Stimulated activated CD4-positive, alpha-beta T cell treated with anti-CD3 and anti-CD28 coated beads, Interleukin-4, amount 100 ng/mL, for 4 hours (primary cell): ENCODE data around the gene PRDX6.
"Not testable (repeated sequence)": the region's sequence is repeated elsewhere in the genome, so short reads cannot be mapped to it uniquely, and the experiment has no call there.

Source experiments
- DNase-seq, 2 experiments: peaks; one replicate each; pipeline ENCODE4 v3.0.0-alpha.2; 2020

Gene PRDX6

GRCh38 chr1:173469656-173470055 is 7.5 kb upstream of the PRDX6 start:
- no peak for DNase-seq

GRCh38 chr1:173470608-173471007 is 6.5 kb upstream of the PRDX6 start:
- no peak for DNase-seq

- DNase-seq = no peak
Observed at GRCh38 chr1:173473599-173474011, 3.5 kb upstream of the PRDX6 start.

- DNase-seq = no peak
Observed at GRCh38 chr1:173474097-173474779, 2.9 kb upstream of the PRDX6 start.

GRCh38 chr1:173474780-173475421 is 2.2 kb upstream of the PRDX6 start:
- not testable (repeated sequence) for DNase-seq

- DNase-seq = no peak
Observed at GRCh38 chr1:173475564-173476196, 1.5 kb upstream of the PRDX6 start.

- DNase-seq = no peak
Observed at GRCh38 chr1:173476197-173476664, 904 bp upstream of the PRDX6 start.

GRCh38 chr1:173476665-173477285 is 360 bp upstream of the PRDX6 start:
- peak; percentile 50 to 84 for DNase-seq

- DNase-seq = no peak
Observed at GRCh38 chr1:173478094-173478674, 1.0 kb downstream of the PRDX6 start.

- DNase-seq = no peak
Observed at GRCh38 chr1:173479649-173480048, 2.5 kb downstream of the PRDX6 start.

GRCh38 chr1:173481195-173481772 is 4.1 kb downstream of the PRDX6 start:
- DNase-seq = no peak

GRCh38 chr1:173482683-173483082 is 5.5 kb downstream of the PRDX6 start:
- no peak for DNase-seq

- DNase-seq = no peak
Observed at GRCh38 chr1:173484276-173484675, 7.1 kb downstream of the PRDX6 start.

GRCh38 chr1:173485401-173485800 is 8.3 kb downstream of the PRDX6 start:
- no peak for DNase-seq

- no peak for DNase-seq
Observed at GRCh38 chr1:173488001-173488400, 10.9 kb downstream of the PRDX6 start.

GRCh38 chr1:173489149-173489600 is 12.0 kb downstream of the PRDX6 start:
- DNase-seq = no peak

- no peak for DNase-seq
Observed at GRCh38 chr1:173489929-173490328, 12.8 kb downstream of the PRDX6 start.

- DNase-seq = no peak
Observed at GRCh38 chr1:173491508-173491907, 14.4 kb downstream of the PRDX6 start.

GRCh38 chr1:173493125-173493524 is 16.0 kb downstream of the PRDX6 start:
- DNase-seq = not testable (repeated sequence)

GRCh38 chr1:173495609-173496267 is 18.6 kb downstream of the PRDX6 start:
- DNase-seq = no peak

GRCh38 chr1:173496757-173497320 is 19.7 kb downstream of the PRDX6 start:
- no peak for DNase-seq

GRCh38 chr1:173499729-173500128 is 22.6 kb downstream of the PRDX6 start:
- DNase-seq = no peak
